Neural cell (in vitro differentiated cells): ENCODE measurements around the gene XIRP2.
A peak's percentile ranks its signal among the peaks of the same experiment; 100 is the strongest.

Experiments
- CTCF ChIP-seq: fragments of 450-650 bp; IDR thresholded peaks from 2 replicates; pipeline ENCODE4 v1.5.1; 2014; ENCODE audit warnings: antibody characterized with exemption, mild to moderate bottlenecking, moderate library complexity; ENCODE audit not compliant: poor library complexity, severe bottlenecking
- EZH2 ChIP-seq: fragments of 200-600, 300-800 bp; shearing (Covaris generic), sonication (generic); IDR thresholded peaks from 2 replicates; pipeline ENCODE4 v1.6.1; 2014; ENCODE audit warnings: antibody characterized with exemption, low read length, borderline replicate concordance, mild to moderate bottlenecking; ENCODE audit not compliant: insufficient read depth, poor library complexity, severe bottlenecking
- RAD21 ChIP-seq: fragments of 450-650 bp; conservative IDR thresholded peaks from 2 replicates; pipeline ENCODE4 v1.6.1; 2014; ENCODE audit warnings: antibody characterized with exemption, mild to moderate bottlenecking, moderate library complexity
- REST ChIP-seq: IDR thresholded peaks from 2 replicates; pipeline ENCODE4 v1.6.1; 2012; ENCODE audit warnings: borderline replicate concordance
- SMC3 ChIP-seq: fragments of 450-650 bp; conservative IDR thresholded peaks from 2 replicates; pipeline ENCODE4 v1.6.1; 2014; ENCODE audit warnings: antibody characterized with exemption, mild to moderate bottlenecking, moderate library complexity; ENCODE audit not compliant: poor library complexity

GRCh38 chr2:167292430-167293171 lies 404.3 kb downstream of the XIRP2 start, which contains the start of gene B3GALT1:
- peak; percentile 58 for TF ChIP-seq SMC3
- peak; percentile 63 for TF ChIP-seq CTCF
- TF ChIP-seq RAD21, result peak; percentile 59
- TF ChIP-seq EZH2, result no peak
- TF ChIP-seq REST, result peak; percentile 47
